Activated CD4-positive, CD25-positive, alpha-beta regulatory T cell treated with anti-CD3 and anti-CD28 coated beads, Interleukin-2, amount 50 U/mL, for 72 hours (primary cell): ENCODE results near the gene RAPGEF6.
"Not testable (repeated sequence)": the region's sequence is repeated elsewhere in the genome, so short reads cannot be mapped to it uniquely, and the experiment has no call there.

ENCODE experiments used
- DNase-seq: peaks from one replicate; pipeline ENCODE4 v3.0.0; 2021

RAPGEF6 gene

DNA sequence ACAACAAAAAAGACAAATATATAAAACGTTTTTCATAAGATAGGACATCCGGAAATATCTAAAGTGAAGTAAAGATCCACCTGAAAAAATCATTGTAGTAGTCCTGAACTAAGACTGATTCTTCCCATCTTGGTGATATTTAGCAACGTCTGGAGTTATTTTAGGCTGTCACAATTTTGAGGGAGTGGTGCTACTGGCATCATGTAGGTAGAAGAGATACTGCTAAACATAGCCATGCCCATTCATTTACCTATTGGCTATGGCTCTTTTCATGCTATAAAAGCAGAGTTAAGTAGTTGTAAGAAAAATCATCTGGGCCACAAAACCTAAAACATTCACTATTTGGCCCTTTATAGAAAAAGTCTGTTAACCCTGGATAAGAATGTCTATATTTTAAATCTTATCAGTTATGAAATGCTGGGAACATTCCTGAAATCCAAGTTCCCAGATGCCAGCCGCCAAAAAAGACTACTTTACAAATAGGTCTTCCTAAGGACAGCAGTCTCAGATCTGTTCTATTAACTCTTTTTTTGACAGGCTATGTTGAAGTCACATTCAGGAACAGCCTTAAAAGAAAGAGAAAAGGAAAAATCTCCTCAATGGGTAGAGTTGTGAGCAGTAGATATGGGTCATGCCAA, 27.0 kb downstream of the RAPGEF6 start:
- DNase-seq: no peak

DNA sequence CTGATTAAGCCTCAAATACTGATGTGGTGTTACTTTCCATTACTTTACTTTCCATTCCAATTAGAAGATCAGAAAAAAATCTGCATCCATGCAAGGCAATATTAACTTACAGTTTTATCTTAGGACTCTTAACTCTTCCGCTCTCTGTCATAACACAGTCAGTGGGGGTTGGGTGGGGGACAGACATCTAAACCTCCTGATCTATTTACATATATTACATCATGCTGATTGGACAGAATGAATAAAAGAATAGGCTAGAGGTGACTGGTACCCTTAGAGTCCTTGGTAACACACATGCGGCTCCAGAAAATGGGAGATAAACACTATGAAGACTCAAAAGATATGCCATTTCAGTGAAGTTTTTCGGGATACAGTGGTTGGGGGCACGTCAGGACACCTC, 27.6 kb downstream of the RAPGEF6 start:
- no peak for DNase-seq

DNA sequence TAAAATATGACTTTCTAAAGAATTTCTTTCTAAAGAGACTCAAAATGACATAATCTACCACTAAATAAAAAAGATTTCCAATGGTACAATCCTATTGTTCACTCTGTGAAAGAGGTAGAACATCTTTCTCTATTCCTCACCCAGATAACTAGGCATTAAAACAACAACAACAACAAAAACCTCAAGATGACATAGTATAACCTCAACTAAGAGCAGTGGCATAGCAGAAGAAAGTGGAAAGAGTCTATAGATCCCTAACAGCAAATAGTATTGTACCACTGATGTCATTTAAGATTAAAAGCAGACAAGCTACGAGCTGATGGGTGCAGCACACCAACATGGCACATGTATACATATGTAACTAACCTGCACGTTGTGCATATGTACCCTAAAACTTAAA, 29.9 kb downstream of the RAPGEF6 start:
- no peak for DNase-seq

DNA sequence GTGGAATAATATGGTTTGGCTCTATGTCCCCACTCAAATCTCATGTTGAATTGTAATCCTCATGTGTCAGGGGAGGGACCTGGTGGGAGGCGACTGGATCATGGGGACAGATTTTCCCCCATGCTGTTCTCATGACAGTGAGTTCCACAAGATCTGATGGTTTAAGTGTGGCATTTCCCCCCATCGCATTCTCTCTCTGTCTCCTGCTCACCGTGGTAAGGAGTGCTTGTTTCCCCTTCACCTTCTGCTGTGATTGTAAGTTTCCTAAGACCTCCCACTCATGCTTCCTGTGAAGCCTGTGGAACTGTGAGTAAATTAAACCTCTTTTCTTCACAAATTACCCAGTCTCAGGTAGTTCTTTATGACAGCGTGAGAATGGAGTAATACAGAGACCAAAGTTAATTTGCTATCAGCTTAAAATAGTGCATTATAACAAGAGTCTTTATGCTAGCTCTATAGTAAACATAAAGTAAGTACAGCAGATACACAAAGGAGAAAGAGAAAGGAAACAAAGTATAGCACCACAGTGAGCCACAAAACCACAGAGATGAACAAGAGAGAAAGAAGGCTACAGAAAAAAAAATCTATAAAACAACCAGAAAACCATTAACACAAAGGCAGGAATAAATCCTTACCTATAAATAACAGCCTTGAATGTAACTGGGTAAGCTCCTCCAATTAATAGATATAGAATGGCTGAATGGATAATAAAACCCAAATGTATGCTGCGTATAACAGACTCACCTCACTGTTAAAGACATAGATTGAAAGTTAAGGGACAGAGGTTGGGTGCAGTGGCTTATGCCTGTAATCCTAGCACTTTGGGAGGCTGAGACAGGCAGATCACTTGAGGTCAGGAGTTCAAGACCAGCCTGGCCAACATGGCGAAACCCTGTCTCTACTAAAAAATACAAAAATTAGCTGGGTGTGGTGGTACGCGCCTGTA, 39.7 kb downstream of the RAPGEF6 start:
- no peak for DNase-seq

DNA sequence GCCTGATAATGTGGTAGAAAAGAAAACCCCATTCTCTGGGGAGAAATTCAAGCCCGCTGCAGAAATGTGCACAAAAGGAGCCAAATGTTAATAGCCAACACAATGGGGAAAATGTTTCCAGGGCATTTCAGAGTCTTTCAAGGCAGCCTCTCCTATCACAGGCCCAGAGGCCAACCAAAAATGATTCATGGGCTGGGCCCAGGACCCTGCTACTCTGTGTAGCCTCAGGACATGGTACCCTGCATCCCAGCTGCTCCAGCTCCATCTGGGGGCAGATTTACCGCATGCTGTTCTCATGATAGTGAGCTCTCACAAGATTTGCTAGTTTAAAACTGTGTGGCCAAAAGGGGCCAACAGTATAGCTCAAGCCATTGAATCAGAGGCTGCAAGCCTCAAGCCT, 41.1 kb downstream of the RAPGEF6 start:
- DNase-seq: no peak

DNA sequence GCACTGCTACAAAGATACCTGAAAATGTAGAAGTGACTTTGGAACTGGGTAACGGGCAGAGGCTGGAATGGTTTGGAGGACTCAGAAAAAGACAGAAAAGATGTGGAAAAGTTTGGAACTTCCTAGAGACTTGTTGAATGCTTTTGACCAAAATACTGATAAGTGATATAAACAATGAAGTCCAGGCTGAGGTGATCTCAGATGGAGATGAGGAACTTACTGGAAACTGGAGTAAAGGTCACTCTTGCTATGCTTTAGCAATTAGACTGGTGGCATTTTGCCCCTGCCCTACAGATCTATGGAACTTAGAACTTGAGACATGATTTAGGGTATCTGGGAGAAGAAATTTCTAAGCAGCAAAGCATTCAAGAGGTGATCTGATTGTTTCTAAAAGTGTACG, 41.6 kb downstream of the RAPGEF6 start:
- DNase-seq: not testable (repeated sequence)

DNA sequence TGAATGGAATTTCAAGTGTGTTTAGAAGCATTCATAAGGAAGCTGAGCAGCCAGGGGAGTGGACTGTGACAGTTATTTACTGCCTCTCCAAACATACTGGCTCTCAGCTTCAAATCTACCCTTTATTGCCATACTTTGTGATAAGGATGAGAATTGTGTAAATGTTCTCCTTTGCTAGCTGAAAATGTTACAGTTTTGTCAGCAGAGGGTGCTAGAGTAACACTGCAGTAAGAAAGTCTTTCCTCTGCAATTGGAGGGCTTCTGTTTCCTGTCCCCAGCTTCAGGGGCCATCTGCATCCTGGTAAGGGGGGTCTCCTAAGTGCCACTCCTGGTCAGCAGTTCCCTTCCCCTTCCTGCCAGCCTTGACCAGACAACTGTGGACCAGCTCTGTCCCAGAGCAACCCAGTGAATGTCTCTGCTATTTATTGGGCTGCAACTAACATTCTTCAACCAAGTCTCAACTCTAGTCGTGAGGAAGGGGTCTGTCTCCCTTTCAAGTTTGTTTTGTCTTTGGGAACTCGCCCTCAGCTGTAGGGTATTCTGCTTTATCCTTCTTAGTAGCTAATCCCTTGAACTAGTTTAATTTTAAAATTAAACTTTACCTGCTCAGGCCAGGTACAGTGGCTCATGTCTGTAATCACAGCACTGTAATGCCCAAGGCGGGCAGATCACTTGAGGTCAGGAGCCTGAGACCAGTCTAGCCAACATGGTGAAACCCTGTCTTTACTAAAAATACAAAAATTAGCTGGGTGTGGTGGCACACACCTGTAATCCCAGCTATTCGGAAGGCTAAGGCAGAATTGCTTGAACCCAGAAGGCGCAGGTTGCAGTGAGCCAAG, 45.3 kb downstream of the RAPGEF6 start:
- DNase-seq: no peak

DNA sequence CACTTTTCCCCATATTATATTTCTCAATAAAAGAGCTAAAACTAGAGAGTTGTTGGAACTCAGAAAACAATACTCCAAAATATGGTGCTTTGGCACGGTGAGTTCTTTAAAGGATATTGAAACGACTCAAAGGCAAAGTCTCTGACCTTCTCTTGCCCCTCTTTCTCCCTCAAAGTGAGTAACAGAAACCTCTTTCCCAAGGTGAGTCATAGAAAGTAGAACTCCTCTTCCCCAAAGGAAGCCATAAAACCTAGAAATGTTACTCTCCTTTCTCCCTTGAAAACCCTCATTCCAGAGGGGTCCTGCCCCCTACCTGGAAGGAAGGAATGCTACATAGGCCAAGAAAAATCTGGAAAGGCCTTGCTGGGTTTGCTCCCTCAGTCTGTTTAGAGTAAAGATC, 47.5 kb downstream of the RAPGEF6 start:
- no peak for DNase-seq

DNA sequence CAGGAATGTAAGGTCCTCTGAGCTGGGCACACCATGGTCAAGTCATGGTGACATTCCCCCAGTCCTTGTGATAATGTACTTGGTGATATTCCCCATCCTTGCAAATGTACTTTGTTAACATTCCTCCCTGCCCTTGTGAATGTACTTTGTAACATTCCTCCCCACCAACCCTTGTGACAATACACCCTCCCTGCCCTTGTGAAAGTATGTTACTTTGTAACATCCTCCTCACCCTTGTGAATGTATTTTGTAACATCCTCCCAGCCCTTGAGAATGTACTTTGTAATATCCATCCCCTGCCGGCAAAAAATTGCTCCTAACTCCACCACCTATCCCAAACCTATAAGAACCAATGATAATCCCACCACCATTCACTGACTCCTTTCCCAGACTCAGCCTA, 53.3 kb downstream of the RAPGEF6 start:
- no peak for DNase-seq

DNA sequence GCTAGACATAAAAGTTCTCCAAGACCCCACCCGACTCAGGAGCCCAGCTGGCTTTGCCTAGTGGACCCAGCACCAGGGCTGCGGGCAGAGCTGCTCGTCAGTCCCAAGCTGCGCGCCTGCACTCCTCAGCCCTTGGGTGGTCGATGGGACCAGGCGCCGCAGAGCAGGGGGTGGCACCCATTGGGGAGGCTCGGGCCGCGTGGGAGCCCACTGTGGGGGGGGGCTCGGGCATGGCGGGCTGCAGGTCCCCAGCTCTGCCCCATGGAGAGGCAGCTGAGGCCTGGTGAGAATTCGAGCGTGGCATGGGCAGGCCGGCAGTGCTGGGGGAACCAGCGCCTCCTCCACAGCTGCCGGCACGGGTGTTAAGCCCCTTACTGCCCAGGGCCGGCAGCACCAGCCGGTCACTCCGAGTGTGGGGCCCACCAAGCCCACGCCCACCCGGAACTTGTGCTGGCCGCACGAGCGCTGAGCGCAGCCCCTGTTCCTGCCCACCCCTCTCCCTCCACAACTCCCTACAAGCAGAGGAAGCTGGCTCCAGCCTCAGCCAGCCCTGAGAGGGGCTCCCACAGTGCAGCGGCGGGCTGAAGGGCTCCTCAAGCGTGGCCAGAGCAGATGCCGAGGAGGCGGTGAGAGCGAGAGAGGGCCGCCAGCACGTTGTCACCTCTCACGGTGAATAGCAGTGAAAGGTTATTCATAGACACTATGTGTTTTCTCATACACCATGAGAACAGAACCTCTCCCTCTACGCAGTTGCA, 54.9 kb downstream of the RAPGEF6 start:
- DNase-seq: no peak

DNA sequence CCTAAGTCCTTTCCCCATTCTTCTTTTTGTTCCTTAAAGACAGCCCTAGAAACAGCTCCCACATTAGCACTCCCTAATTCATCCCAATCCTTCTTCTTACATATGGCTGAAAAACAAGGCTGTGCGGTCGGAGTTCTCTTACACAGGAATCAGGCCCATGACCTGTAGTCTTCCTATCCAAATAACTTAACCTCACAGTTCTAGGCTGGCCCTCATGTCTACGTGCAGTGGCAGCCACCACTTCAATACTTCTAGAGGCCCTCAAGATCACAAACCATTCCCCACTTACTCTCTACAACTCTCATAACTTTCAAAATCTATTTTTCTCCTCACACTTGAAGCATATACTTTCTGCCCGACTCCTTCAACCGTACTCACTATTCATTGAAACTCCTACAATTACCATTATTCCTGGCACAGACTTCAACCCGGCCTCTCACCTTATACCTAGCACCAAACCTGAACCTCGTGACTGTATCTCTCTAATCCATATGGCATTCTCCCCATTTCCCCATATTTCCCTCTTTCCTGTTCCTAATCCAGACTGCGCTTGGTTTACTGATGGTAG, 59.3 kb downstream of the RAPGEF6 start:
- DNase-seq: no peak

DNA sequence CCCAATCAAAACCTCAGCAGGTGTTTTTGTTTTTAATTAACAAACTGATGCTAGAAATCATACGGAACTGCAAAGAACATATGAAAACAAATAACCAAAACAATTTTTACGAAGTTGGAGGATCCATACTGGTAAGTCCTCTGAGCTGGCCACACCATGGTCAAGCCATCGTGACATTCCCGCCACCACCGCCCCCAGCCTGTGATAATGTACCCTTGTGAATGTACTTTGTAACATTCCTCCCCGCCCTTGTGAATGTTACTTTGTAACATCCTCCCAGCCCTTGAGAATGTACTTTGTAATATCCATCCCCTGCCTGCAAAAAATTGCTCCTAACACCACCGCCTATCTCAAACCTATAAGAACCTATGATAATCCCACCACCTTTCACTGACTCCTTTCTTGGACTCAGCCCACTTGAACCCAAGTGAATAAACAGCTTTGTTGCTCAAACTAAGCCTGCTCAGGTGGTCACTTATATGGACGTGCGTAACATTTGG, 63.3 kb downstream of the RAPGEF6 start:
- DNase-seq: no peak

DNA sequence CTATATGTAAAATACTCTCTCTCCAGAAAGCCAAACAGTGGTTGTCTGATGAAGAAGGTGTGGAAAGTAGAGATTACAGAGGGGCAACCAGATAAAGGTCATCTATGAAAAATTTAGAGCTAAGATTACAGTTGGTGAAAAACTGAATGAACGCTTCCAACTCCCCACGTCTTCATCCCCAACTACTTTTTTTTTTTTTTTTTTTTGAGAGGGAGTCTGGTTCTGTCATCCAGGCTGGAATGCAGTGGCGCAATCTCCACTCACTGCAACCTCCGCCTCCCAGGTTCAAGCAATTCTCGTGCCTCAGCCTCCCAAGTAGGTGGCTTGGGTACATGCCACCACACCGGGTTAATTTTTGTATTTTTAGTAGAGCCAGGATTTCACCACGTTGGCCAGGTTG, 64.3 kb downstream of the RAPGEF6 start:
- DNase-seq: no peak

DNA sequence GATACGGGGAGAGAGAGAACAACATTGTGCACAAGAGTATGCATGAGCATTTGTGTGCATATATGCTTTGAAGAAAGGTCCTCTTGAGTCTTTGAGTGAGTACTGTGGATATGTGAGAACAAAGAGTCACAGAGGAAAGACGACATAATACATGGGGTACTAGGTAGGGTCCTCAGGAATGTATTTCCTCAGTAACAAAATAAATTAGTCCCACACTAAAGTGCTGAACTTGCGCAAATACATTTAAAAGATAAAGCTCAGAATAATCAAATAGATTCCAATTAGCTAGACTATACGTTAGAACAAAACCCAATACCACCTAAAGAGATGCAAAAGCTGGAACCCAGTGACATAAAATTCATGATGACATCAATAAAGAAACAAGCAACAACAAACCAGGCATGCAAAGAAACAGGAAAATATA, 70.8 kb downstream of the RAPGEF6 start:
- no peak for DNase-seq

DNA sequence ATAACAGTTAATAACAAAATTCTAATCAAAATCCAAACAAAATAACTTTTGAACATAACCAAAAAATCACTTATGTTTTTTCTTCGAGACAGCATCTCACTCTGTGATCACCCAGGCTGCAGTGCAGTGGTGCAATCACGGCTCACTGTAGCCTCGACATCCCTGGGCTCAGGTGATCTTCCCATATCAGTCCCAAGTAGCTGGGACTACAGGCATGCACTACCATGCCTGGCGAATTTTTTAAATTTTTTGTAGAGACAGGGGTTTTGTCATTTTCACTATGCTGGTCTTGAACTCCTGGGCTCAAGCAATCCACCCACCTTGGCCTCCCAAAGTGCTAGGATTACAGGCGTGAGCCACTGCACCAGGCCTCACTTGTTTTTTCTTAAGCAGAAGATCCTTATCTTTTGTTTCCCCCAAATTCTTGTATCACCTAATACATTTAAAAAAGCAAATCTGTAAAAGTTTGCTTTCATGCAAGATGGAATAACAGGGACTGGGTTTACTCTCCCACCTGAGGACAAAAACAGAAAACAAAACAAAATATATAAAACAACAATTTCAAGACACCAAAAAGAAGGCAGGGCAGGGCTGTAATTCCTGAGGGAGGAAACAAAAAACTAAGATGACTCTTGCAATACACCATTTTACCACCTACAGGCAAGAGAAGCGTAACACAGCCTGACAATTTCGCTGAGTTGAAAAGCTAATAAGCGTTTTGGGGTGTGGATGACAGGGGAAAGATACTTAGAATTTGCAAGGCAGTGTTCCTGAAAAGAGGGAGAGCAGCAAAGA, 71.4 kb downstream of the RAPGEF6 start:
- DNase-seq: no peak

DNA sequence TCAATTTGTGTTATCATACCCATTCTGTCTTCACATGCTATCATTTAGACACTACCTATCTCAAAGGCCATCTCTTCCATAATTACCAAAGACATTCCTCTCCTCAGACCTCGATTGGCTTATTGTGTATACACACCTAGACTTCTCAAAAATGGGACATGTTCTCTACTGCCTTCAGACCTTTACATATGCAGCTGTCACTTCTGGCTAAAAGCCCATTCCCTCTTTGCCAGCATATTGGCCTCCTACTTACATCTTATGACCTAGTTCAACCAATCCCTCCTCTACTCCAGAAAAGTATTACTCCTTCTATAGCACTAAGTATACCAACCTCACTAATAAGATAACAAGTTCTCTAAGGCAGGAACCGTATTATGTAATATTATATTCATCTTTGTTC, 84.4 kb downstream of the RAPGEF6 start:
- DNase-seq: no peak

DNA sequence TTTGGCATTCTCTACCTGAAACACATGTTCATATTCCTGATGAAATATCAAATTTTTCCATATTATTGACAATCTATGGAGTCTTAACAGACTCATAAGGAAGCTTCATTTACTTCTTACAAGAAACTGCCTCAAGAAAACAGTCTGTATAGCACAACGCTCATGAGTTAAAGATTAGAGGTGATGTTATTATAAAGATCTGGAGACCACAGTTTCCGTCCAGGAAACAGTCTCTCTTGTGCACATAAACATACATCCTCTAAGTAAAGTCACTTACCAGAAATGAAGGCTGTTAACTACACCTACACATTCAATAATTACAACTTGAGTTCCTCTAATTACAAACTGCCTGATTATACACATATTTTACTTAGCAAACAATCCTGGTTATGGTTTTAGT, 86.9 kb downstream of the RAPGEF6 start:
- no peak for DNase-seq

DNA sequence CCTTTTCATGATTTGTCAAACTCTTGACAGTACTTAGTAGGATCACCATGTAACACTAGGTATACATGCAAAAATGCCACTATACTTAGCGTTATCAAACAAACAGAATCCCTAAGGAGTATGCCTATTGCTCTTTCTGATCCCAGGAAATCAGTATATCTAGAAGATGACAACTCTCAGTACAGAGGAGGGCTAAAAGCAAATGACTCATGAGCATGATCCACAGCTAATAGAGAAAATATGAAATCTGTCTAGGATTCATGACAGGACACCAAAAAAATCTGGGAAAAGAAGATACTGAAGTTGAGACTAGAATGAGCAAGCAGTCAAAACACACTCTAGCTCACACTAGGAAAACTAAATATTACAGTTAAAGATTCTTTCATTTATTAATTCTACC, 89.2 kb downstream of the RAPGEF6 start:
- DNase-seq: no peak

DNA sequence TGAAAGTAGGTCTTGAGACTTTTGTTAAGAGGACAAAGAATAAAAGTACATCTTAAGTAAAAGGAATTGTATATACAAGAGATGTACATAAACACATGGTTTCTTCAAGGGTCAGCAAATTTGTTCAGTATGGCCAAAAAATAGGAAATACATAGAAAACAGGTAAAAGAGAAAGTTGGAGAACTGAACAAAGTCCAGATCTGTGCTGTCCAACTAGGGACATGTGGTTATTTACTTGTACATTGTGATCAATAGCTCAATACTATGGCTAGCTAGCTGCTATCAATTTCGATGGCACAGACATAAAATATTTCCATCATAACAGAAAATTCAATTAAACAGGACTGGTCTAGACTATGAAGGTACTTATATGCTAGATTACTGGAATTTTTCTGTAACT, 92.3 kb downstream of the RAPGEF6 start:
- DNase-seq: no peak

DNA sequence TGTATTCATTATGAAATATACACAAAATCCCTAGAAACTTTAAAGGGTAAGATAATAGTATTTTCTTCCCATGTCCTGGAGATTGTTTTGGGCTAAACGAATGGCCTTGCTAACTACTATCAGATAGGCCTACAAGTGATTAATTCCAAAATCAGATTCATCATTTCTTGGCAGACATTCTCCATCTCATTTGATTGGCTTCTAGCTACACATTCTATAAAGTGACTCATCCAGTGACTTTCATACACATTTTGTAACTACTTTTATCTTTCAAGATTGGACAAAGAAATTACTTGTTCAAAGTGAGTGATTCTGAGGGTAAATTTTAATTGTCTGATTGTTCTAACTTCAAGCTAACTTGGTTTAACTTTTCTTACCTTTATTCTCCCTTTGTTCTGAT, 93.3 kb downstream of the RAPGEF6 start:
- DNase-seq: no peak

DNA sequence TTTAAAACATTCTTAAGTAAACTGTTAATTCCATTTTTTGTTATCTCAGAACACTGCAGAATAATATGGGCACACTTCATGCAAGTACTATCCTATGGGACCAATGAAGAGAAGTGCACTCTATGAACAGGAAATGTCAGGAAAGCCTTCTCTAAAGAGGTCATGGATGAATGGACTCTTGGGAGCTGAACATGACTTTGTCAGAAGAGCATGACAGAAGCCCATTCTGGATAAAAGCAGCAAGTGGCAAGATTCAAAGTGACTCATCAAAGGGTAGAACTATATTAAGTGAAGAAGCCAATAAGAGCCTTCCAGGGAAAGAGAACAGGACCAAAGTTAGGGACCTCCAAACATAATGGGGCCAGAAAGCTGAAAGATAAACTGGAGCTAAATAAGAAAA, 94.0 kb downstream of the RAPGEF6 start:
- no peak for DNase-seq
